Endodermal cell (in vitro differentiated cells): Measurements from ENCODE around the gene MMEL1. TPM values are rescaled to one million over a fixed set of nuclear protein-coding genes. Genes with fewer than 3 reads are reported as not detected.

Source experiments
- DNase-seq: peaks from one replicate; pipeline ENCODE4 v3.0.0-alpha.2; 2017
- H3K27ac ChIP-seq: 2 replicates; pipeline ENCODE4 v1.5.1; 2013; ENCODE audit warnings: mild to moderate bottlenecking, low read depth, low read length, moderate library complexity
- H3K27me3 ChIP-seq: 2 replicates; pipeline ENCODE4 v1.6.1; 2013; ENCODE audit warnings: mild to moderate bottlenecking, low read length, moderate library complexity; ENCODE audit not compliant: insufficient read depth, control insufficient read depth, poor library complexity, severe bottlenecking
- H3K36me3 ChIP-seq: 2 replicates; pipeline ENCODE4 v1.7.0; 2013; ENCODE audit warnings: mild to moderate bottlenecking, low read length, moderate library complexity; ENCODE audit not compliant: control insufficient read depth, insufficient read depth
- H3K4me1 ChIP-seq: one replicate; pipeline ENCODE4 v1.7.0; 2013; ENCODE audit warnings: low read length; ENCODE audit not compliant: control insufficient read depth, insufficient read depth
- H3K4me3 ChIP-seq: 2 replicates; pipeline ENCODE4 v1.5.1; 2013; ENCODE audit warnings: mild to moderate bottlenecking, low read length, moderate library complexity
- H3K9ac ChIP-seq: 2 replicates; pipeline ENCODE4 v1.6.1; 2013; ENCODE audit warnings: mild to moderate bottlenecking, low read length, moderate library complexity; ENCODE audit not compliant: poor library complexity, severe bottlenecking; ENCODE audit errors: extremely low read depth
- H3K9me3 ChIP-seq: 2 replicates; pipeline ENCODE4 v1.6.1; 2013; ENCODE audit warnings: mild to moderate bottlenecking, low read length, moderate library complexity; ENCODE audit not compliant: control insufficient read depth
- H3K27ac Mint-ChIP-seq: 2 replicates; pipeline ENCODE4 v1.8.0; 2020; ENCODE audit warnings: mixed read lengths
- H3K27me3 Mint-ChIP-seq: 2 replicates; pipeline ENCODE4 v1.8.0; 2021; ENCODE audit warnings: mild to moderate bottlenecking, mixed read lengths; ENCODE audit not compliant: insufficient read depth
- H3K36me3 Mint-ChIP-seq: 2 replicates; pipeline ENCODE4 v1.8.0; 2020; ENCODE audit warnings: low read depth, mixed read lengths
- H3K4me1 Mint-ChIP-seq: 2 replicates; pipeline ENCODE4 v1.8.0; 2020; ENCODE audit warnings: mixed read lengths
- H3K4me3 Mint-ChIP-seq: 2 replicates; pipeline ENCODE4 v1.8.0; 2020; ENCODE audit warnings: mild to moderate bottlenecking, moderate library complexity, mixed read lengths
- H3K9me3 Mint-ChIP-seq: 2 replicates; pipeline ENCODE4 v1.8.0; 2020; ENCODE audit warnings: mild to moderate bottlenecking, mixed read lengths
- WGBS, 2 experiments: methylation state at CpG; one replicate each; pipeline versions ENCODE4 v1.1.5 to v1.1.7; 2013; ENCODE audit warnings: missing lambda C conversion rate in 2 of 2, mixed read lengths in 1 of 2; ENCODE audit not compliant: insufficient coverage in 1 of 2, insufficient read length in 1 of 2; 5-methylcytosine and 5-hydroxymethylcytosine counted together
- total RNA-seq, 2 donors: library from RNA; stranded (reverse); fragmentation: NEBNext Ultra II Directional in 1 of 2; extraction: Animal tissue kit (Norgen Biotek cat#: 25700) in 1 of 2; gene quantifications; 2 replicates in 1 of 2; 3 replicates in 1 of 2; pipeline ENCODE4 v1.2.1, GENCODE V29; 2021
- TF ChIP-seq, protein P1 (sequence below): fragments of 200-600 bp; sonication (generic); conservative IDR thresholded peaks from 2 replicates; pipeline ENCODE4 v1.5.0; 2021; ENCODE audit warnings: antibody characterized with exemption, mild to moderate bottlenecking

Gene MMEL1
- total RNA-seq, 2 donors from 2014 or later: 0.42 TPM; not detected in 1

DNA sequence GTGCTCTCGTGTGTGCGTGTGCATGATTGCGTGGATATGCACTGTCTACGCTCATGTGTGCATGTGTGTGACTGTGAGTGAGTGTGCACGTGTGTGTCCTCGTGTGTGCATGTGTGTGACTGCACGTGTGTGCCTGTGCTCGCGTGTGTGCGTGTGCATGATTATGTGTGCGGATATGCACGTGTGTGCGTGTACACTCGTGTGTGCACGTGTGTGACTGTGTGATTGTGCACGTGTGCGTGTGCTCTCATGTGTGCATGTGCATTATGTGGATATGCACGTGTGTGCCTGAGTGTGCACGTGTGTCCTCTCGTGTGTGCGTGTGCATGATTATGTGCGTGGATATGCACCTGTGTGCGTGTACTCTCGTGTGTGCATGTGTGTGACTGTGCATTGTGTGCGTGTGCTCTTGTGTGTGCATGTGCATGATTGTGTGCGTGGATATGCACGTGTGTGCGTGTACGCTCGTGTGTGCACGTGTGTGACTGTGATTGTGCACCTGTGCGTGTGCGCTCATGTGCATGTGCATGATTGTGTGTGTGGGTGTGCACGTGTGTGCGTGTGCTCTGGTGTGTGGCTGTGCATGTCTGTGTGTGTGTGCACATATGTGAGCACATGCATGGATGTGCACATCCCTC, 2.2 kb downstream of the MMEL1 start:
- Histone ChIP-seq H3K4me1 (no peaks in the 10 kb centered on the region), H3K27ac (no peak overlapping the region), H3K9ac (no peak overlapping the region), H3K4me3 (no peak overlapping the region), H3K36me3 (no peaks in the 10 kb centered on the region), H3K27me3 (peaks cover 49% of the 10 kb centered on the region), H3K9me3 (peaks cover 7% of the 10 kb centered on the region)
- no peaks in the 10 kb centered on the region for H3K4me1 Mint-ChIP-seq
- no peak for DNase-seq
- TF ChIP-seq, protein P1, sequence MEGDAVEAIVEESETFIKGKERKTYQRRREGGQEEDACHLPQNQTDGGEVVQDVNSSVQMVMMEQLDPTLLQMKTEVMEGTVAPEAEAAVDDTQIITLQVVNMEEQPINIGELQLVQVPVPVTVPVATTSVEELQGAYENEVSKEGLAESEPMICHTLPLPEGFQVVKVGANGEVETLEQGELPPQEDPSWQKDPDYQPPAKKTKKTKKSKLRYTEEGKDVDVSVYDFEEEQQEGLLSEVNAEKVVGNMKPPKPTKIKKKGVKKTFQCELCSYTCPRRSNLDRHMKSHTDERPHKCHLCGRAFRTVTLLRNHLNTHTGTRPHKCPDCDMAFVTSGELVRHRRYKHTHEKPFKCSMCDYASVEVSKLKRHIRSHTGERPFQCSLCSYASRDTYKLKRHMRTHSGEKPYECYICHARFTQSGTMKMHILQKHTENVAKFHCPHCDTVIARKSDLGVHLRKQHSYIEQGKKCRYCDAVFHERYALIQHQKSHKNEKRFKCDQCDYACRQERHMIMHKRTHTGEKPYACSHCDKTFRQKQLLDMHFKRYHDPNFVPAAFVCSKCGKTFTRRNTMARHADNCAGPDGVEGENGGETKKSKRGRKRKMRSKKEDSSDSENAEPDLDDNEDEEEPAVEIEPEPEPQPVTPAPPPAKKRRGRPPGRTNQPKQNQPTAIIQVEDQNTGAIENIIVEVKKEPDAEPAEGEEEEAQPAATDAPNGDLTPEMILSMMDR: no peak
- H3K4me3 Mint-ChIP-seq: no peak overlapping the region
- no peak overlapping the region for H3K27ac Mint-ChIP-seq
- H3K27me3 Mint-ChIP-seq: peaks cover 80% of the 10 kb centered on the region
- H3K9me3 Mint-ChIP-seq: no peaks in the 10 kb centered on the region
- WGBS, 2 experiments: 92 to 93% methylated on average over 15 to 35 of the region's 35 CpGs
- no peaks in the 10 kb centered on the region for H3K36me3 Mint-ChIP-seq

DNA sequence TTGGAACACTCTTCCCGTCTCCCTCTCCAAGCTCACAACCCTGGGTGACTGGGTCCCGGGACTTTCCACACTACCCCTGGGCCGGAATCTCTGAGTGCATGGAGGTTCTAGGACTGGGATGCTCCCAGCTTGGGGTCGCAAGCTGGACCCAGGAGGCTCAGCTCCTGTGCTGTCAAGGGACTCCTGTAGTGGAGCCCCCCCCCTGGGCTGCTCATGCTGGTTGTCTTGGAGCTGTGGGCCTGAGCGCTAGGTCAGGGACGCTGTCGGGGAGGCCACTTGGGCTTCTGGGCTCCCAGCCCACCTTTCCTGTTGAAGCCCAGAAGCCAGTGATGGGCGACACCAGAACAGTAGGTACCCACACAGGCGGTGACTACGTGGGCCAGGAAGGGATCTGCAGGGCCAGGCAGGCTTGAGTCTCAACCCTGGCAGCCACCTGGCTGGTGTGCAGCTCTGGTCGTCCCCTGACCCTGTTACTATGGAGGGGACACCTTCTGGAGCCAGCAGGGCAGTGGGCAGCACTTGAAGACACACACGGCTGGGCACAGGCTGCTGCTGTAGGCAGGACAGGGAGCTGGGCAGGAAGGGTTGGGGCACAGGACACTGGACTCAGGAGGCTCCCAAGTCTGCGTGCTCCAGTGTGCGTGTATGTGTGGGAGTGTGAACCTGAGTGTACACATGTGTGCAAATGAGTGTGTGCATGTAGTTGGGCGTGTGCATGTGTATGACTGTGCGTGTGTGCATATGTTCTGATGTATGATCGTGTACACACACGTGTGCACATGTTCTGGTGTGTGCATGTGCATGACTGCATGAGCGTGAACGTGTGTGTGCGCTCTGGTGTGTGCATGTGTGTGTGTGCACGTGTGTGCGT, 3.0 kb downstream of the MMEL1 start:
- no peaks in the 10 kb centered on the region for H3K9me3 Mint-ChIP-seq
- no peak overlapping the region for H3K9ac ChIP-seq
- TF ChIP-seq, protein P1: no peak
- H3K4me1 ChIP-seq: no peaks in the 10 kb centered on the region
- H3K4me3 ChIP-seq: no peak overlapping the region
- no peak overlapping the region for H3K27ac Mint-ChIP-seq
- peak; percentile 51 for DNase-seq
- peaks cover 85% of the 10 kb centered on the region for H3K27me3 Mint-ChIP-seq
- no peak overlapping the region for H3K27ac ChIP-seq
- H3K27me3 ChIP-seq: peaks cover 50% of the 10 kb centered on the region
- H3K4me1 Mint-ChIP-seq: no peaks in the 10 kb centered on the region
- WGBS, 2 experiments: 86 to 89% methylated on average over 20 to 23 of the region's 23 CpGs
- H3K36me3 Mint-ChIP-seq: no peaks in the 10 kb centered on the region
- peaks cover 7% of the 10 kb centered on the region for H3K9me3 ChIP-seq
- H3K4me3 Mint-ChIP-seq: peak overlapping the region; percentile 29
- no peaks in the 10 kb centered on the region for H3K36me3 ChIP-seq

DNA sequence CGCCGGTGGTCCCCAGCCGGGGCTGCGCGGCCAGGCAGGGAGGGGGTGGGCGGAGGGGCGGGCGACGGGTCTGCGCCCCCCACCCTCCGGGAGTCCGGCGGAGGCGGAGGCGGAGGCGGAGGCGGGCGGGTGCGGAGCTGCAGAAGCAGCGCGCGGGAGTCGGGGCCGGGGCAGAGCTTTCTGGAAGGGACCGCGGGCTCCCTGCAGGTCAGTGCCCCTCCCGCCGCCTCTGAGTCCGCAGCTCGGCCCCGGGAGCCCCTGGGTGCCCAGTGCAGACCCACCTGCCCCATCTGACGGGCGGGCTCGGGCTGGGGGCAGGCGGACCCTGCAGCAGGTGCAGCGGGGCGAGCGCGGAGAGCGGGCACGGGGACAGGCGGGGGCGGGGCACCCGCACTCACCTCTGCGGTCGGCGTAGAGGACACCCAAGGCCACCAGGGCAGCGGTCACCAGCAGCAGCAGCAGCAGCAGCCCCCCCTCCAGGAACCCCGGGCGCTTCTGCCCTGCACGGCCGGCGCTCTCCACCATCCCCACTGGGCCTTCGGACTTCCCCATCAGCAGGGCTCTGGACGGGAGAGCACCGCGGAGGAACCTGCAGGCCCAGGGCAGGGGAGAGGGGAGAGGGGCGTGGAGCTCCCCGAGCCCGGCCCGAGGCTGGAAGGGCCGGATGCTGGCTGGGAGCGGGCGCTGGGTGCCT, 3.7 kb downstream of the MMEL1 start:
- Histone ChIP-seq H3K36me3 (no peaks in the 10 kb centered on the region), H3K27me3 (peaks cover 50% of the 10 kb centered on the region), H3K4me1 (no peaks in the 10 kb centered on the region), H3K27ac (no peak overlapping the region), H3K4me3 (no peak overlapping the region), H3K9me3 (peaks cover 7% of the 10 kb centered on the region), H3K9ac (no peak overlapping the region)
- no peaks in the 10 kb centered on the region for H3K36me3 Mint-ChIP-seq
- 2 to 34% methylated on average over 15 to 64 of the region's 64 CpGs for WGBS, 2 experiments
- TF ChIP-seq, protein P1: no peak
- H3K27me3 Mint-ChIP-seq: peaks cover 89% of the 10 kb centered on the region
- H3K4me1 Mint-ChIP-seq: no peaks in the 10 kb centered on the region
- H3K4me3 Mint-ChIP-seq: peak overlapping the region; percentile 29
- peak; percentile 70 for DNase-seq
- H3K9me3 Mint-ChIP-seq: no peaks in the 10 kb centered on the region
- no peak overlapping the region for H3K27ac Mint-ChIP-seq
